H1 (cell line): ENCODE measurements around the gene SHROOM3. TPM values are rescaled to one million over a fixed set of nuclear protein-coding genes. Genes with fewer than 3 reads are reported as not detected.

ENCODE experiments used
- CTCF ChIA-PET: fragments of 300-600 bp; sonication (Branson Sonifier 250); formaldehyde crosslinking; loops from one replicate; lab custom pipeline; 2021; ENCODE audit not compliant: partially characterized antibody; lab: Charles Lee
- POLR2A ChIA-PET: fragments of 300-600 bp; sonication (Branson Sonifier 250); formaldehyde crosslinking; loops from one replicate; lab custom pipeline; 2021; ENCODE audit warnings: inconsistent platforms; ENCODE audit not compliant: partially characterized antibody; lab: Charles Lee
- DNase-seq, 2 experiments: peaks; one replicate each; pipeline versions ENCODE4 v3.0.0 to v3.0.0-alpha.2; 2010 to 2022; ENCODE audit warnings: low spot score in 2 of 2, low read depth in 1 of 2, mixed read lengths in 1 of 2
- FAIRE-seq: peaks from 2 replicates; lab custom pipeline; 2011; peaks lifted over from hg19 to GRCh38; lab: Jason Lieb, UNC
- H2AFZ ChIP-seq: 2 replicates; pipeline ENCODE4 v1.8.1; 2012; ENCODE audit warnings: low read length, inconsistent platforms
- H2AK5ac ChIP-seq: 2 replicates; pipeline ENCODE4 v1.6.1; 2013; ENCODE audit warnings: low read depth, low read length
- H2BK120ac ChIP-seq: replicated peaks from 2 replicates; pipeline ENCODE3; 2013; ENCODE audit warnings: low read depth, low read length, inconsistent platforms
- H2BK12ac ChIP-seq: 2 replicates; pipeline ENCODE4 v1.6.1; 2013; ENCODE audit warnings: low read depth, low read length
- H2BK15ac ChIP-seq: 2 replicates; pipeline ENCODE4 v1.6.1; 2013; ENCODE audit warnings: low read length
- H2BK20ac ChIP-seq: 2 replicates; pipeline ENCODE4 v1.6.1; 2013; ENCODE audit warnings: low read length
- H2BK5ac ChIP-seq: 2 replicates; pipeline ENCODE4 v1.6.1; 2013; ENCODE audit warnings: low read depth, low read length
- H3K14ac ChIP-seq: 2 replicates; pipeline ENCODE4 v1.6.1; 2013; ENCODE audit warnings: inconsistent platforms; ENCODE audit not compliant: insufficient read length
- H3K18ac ChIP-seq: 2 replicates; pipeline ENCODE4 v1.6.1; 2013; ENCODE audit warnings: low read length; ENCODE audit errors: extremely low read depth
- H3K23ac ChIP-seq: 2 replicates; pipeline ENCODE4 v1.6.1; 2013; ENCODE audit warnings: inconsistent platforms; ENCODE audit not compliant: insufficient read length
- H3K23me2 ChIP-seq: 2 replicates; pipeline ENCODE4 v1.6.1; 2013; ENCODE audit warnings: low read depth, low read length
- H3K27ac ChIP-seq: 2 replicates; pipeline ENCODE4 v1.6.1; 2011; ENCODE audit warnings: low read depth, low read length, inconsistent platforms
- H3K27me3 ChIP-seq, 4 experiments: replicated peaks in 1 of 4; 1 replicate in 1 of 4; 2 replicates in 3 of 4; pipeline versions ENCODE4 v1.6.1 to v1.8.1; 2011 to 2013; ENCODE audit warnings: low read length in 3 of 4, mild to moderate bottlenecking in 3 of 4, inconsistent platforms in 2 of 4, mixed read lengths in 2 of 4, moderate library complexity in 1 of 4; ENCODE audit not compliant: control insufficient read depth in 3 of 4, insufficient read depth in 3 of 4; ENCODE audit errors: extremely low read depth in 1 of 4
- H3K36me3 ChIP-seq, 4 experiments: 2 replicates each; pipeline versions ENCODE4 v1.6.1 to v1.8.1; 2011 to 2013; ENCODE audit warnings: mild to moderate bottlenecking in 4 of 4, low read length in 3 of 4, moderate library complexity in 2 of 4, control low read depth in 1 of 4, inconsistent platforms in 1 of 4; ENCODE audit not compliant: insufficient read depth in 4 of 4, control insufficient read depth in 2 of 4
- H3K4ac ChIP-seq: replicated peaks from 2 replicates; pipeline ENCODE3; 2013; ENCODE audit warnings: low read length, low read depth, mixed read lengths, inconsistent platforms; ENCODE audit not compliant: insufficient read length
- H3K4me1 ChIP-seq, 4 experiments: replicated peaks in 1 of 4; 1 replicate in 1 of 4; 2 replicates in 3 of 4; pipeline versions ENCODE4 v1.6.1 to v1.8.1; 2011 to 2013; ENCODE audit warnings: low read length in 3 of 4, inconsistent platforms in 2 of 4, mixed read lengths in 1 of 4; ENCODE audit not compliant: insufficient read depth in 4 of 4, control insufficient read depth in 3 of 4
- H3K4me2 ChIP-seq, 2 experiments: 2 replicates each; pipeline versions ENCODE4 v1.6.1 to v1.8.1; 2011 to 2013; ENCODE audit warnings: low read depth in 2 of 2, low read length in 2 of 2, control low read depth in 1 of 2, inconsistent platforms in 1 of 2, mild to moderate bottlenecking in 1 of 2; ENCODE audit not compliant: insufficient read depth in 1 of 2
- H3K4me3 ChIP-seq, 4 experiments: fragments of 200-600, 300-600 bp in 1 of 4; sonication (generic), shearing (Covaris generic), sonication (Bioruptor Twin) in 1 of 4; 2 replicates each; pipeline versions ENCODE4 v1.5.1 to v1.8.1; 2011 to 2016; ENCODE audit warnings: low read length in 4 of 4, low read depth in 3 of 4, control low read depth in 2 of 4, inconsistent platforms in 2 of 4, mild to moderate bottlenecking in 2 of 4, mixed read lengths in 1 of 4, moderate library complexity in 1 of 4; ENCODE audit not compliant: insufficient read depth in 2 of 4; ENCODE audit errors: extremely low read depth in 1 of 4
- H3K56ac ChIP-seq: replicated peaks from 2 replicates; pipeline ENCODE3; 2013; ENCODE audit warnings: low read depth, mild to moderate bottlenecking, mixed read lengths, low read length, inconsistent platforms; ENCODE audit not compliant: insufficient read length
- H3K79me1 ChIP-seq: 2 replicates; pipeline ENCODE4 v1.6.1; 2013; ENCODE audit warnings: low read depth, low read length, control low read depth
- H3K79me2 ChIP-seq, 2 experiments: 2 replicates each; pipeline versions ENCODE4 v1.6.1 to v1.8.1; 2012 to 2013; ENCODE audit warnings: low read length in 2 of 2, mild to moderate bottlenecking in 2 of 2, inconsistent platforms in 1 of 2; ENCODE audit not compliant: insufficient read depth in 2 of 2, control insufficient read depth in 1 of 2
- H3K9ac ChIP-seq, 4 experiments: replicated peaks in 1 of 4; 1 replicate in 1 of 4; 2 replicates in 3 of 4; pipeline versions ENCODE4 v1.6.1 to v1.8.1; 2011 to 2013; ENCODE audit warnings: low read depth in 3 of 4, low read length in 3 of 4, control low read depth in 2 of 4, mild to moderate bottlenecking in 2 of 4, moderate library complexity in 2 of 4, inconsistent platforms in 1 of 4; ENCODE audit errors: extremely low read depth in 1 of 4
- H3K9me3 ChIP-seq, 2 experiments: 2 replicates each; pipeline versions ENCODE4 v1.6.1 to v1.8.1; 2012 to 2013; ENCODE audit warnings: mild to moderate bottlenecking in 2 of 2, moderate library complexity in 2 of 2, control low read depth in 1 of 2, inconsistent platforms in 1 of 2, low read depth in 1 of 2, low read length in 1 of 2, mixed read lengths in 1 of 2; ENCODE audit not compliant: insufficient read depth in 2 of 2
- H4K20me1 ChIP-seq, 2 experiments: replicated peaks in 1 of 2; 2 replicates each; pipeline versions ENCODE3 to v1.8.1; 2011 to 2013; ENCODE audit warnings: inconsistent platforms in 2 of 2, low read length in 2 of 2, mild to moderate bottlenecking in 1 of 2; ENCODE audit not compliant: insufficient read depth in 2 of 2, control insufficient read depth in 1 of 2
- H4K5ac ChIP-seq: 2 replicates; pipeline ENCODE4 v1.6.1; 2013; ENCODE audit warnings: low read length, low read depth, mixed read lengths, inconsistent platforms; ENCODE audit not compliant: insufficient read length
- H4K8ac ChIP-seq: 2 replicates; pipeline ENCODE4 v1.8.0; 2013; ENCODE audit warnings: mild to moderate bottlenecking, moderate library complexity, low read length, inconsistent platforms; ENCODE audit not compliant: insufficient read depth; ENCODE audit errors: extremely low read depth
- H4K91ac ChIP-seq: replicated peaks from 2 replicates; pipeline ENCODE3; 2013; ENCODE audit warnings: low read length, mixed read lengths, inconsistent platforms; ENCODE audit not compliant: insufficient read length
- WGBS, 2 experiments: shearing (Covaris generic) in 1 of 2; methylation state at CpG; one replicate each; pipeline versions ENCODE4 v1.1.6 to v1.1.7; 2013 to 2015; ENCODE audit warnings: low lambda C conversion rate in 2 of 2, mixed read lengths in 2 of 2, inconsistent platforms in 1 of 2, low coverage in 1 of 2, missing lambda C conversion rate in 1 of 2; ENCODE audit not compliant: insufficient replicate concordance in 2 of 2, insufficient coverage in 1 of 2, insufficient read length in 1 of 2; ENCODE audit errors: extremely low coverage in 1 of 2, missing lambda C conversion rate in 1 of 2; 5-methylcytosine and 5-hydroxymethylcytosine counted together
- polyA plus RNA-seq, 7 experiments: library from polyadenylated mRNA; depleted of rRNA in 3 of 7; stranded (reverse) in 5 of 7; unstranded in 2 of 7; fragments of >200 nt in 5 of 7; fragments of 200-250 nt in 2 of 7; gene quantifications; 1 replicate in 5 of 7; 2 replicates in 1 of 7; 4 replicates in 1 of 7; pipeline versions ENCODE4 v1.2.1 to v1.2.3, GENCODE V29; 2011 to 2013; ENCODE audit warnings: missing spikeins in 2 of 7, mixed read lengths in 2 of 7
- total RNA-seq: library from RNA; stranded (reverse); fragmentation: NEBNext Ultra II Directional; extraction: Animal tissue kit (Norgen Biotek cat#: 25700); gene quantifications from 2 replicates; pipeline ENCODE4 v1.2.1, GENCODE V29; 2021

The SHROOM3 gene
- total and polyA plus RNA-seq, 2 of the 8 experiments (the other 6 are each of a cell fraction or from before 2014, with no cell fraction given) = 15.8 to 34.0 TPM

DNA sequence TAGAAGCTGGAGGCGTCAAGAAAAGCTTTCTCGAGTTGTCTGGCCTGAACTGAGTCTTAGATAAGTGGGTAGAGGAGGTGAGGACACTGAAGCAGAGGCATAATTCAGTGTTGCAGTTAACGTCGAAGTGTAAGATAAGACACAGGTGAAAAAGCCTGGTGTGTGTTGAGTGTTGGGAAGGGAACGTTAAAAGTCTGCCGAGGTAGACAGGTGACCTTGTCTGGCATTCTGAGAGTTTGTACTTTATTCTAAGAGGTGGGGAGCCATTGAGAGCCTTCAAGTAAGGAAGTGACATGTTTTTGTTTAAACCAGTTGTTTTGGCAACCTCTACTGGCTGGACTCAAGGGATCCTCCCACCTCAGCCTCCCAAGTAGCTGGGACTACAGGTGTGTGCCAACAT, 219.1 kb downstream of the SHROOM3 start:
- CTCF ChIA-PET = interaction anchor here (1.9 to 3.5 kb wide), 3 partner anchors 15 to 150 kb away, joined by 4 to 12 read pairs (median 8); no protein-coding TSS in a partner anchor
- H3K36me3 ChIP-seq = no peaks in the 10 kb centered on the region
- H2BK20ac ChIP-seq = no peak overlapping the region
- FAIRE-seq (no peak), DNase-seq (no peak)
- H3K56ac ChIP-seq = no peak overlapping the region
- 95% methylated on average over 5 of the region's 6 CpGs; no CpG with 5 or more reads in 1 of the 2 experiments for WGBS, 2 experiments
- no peaks in the 10 kb centered on the region for H3K79me2 ChIP-seq
- no peaks in the 10 kb centered on the region for H3K4me1 ChIP-seq
- H3K9ac ChIP-seq = no peak overlapping the region
- no peaks in the 10 kb centered on the region for H3K23me2 ChIP-seq
- H3K27me3 ChIP-seq = no peaks in the 10 kb centered on the region
- H4K5ac ChIP-seq = no peak overlapping the region
- POLR2A ChIA-PET = no interaction called here
- H4K91ac ChIP-seq = no peak overlapping the region
- H4K20me1 ChIP-seq = no peaks in the 10 kb centered on the region
- no peaks in the 10 kb centered on the region for H3K79me1 ChIP-seq
- H3K4me2 ChIP-seq = no peak overlapping the region
- H3K27ac ChIP-seq = no peak overlapping the region
- H2AK5ac ChIP-seq = no peak overlapping the region
- H3K23ac ChIP-seq = no peak overlapping the region
- H3K9me3 ChIP-seq = no peaks in the 10 kb centered on the region
- H3K4ac ChIP-seq = no peak overlapping the region
- H2BK5ac ChIP-seq = no peak overlapping the region
- H3K18ac ChIP-seq = no peak overlapping the region
- no peak overlapping the region for H2AFZ ChIP-seq
- no peak overlapping the region for H4K8ac ChIP-seq
- no peak overlapping the region for H2BK120ac ChIP-seq
- H2BK15ac ChIP-seq = no peak overlapping the region
- H3K4me3 ChIP-seq = no peak overlapping the region
- H3K14ac ChIP-seq = no peak overlapping the region
- H2BK12ac ChIP-seq = no peak overlapping the region
